Endometrial microvascular endothelial cells (primary cell): ENCODE data around the gene TRIL. TPM values are rescaled to one million over a fixed set of nuclear protein-coding genes. Genes with fewer than 3 reads are reported as not detected.

Experiments used
- in situ Hi-C: cut with HindIII; loops from 2 replicates; pipeline ENCODE4 v1.10.0; 2017; ENCODE audit warnings: low sequenced_read_pairs, low pct_unique_long_range_greater_than_20kb; ENCODE audit errors: inconsistent ontology term
- total RNA-seq: library from RNA; depleted of rRNA; stranded (reverse); fragments of >200 nt; gene quantifications from one replicate; pipeline ENCODE4 v1.2.3, GENCODE V29; 2015; ENCODE audit errors: inconsistent ontology term

Gene TRIL
- total RNA-seq, 1 donor from 2014 or later = not detected

DNA sequence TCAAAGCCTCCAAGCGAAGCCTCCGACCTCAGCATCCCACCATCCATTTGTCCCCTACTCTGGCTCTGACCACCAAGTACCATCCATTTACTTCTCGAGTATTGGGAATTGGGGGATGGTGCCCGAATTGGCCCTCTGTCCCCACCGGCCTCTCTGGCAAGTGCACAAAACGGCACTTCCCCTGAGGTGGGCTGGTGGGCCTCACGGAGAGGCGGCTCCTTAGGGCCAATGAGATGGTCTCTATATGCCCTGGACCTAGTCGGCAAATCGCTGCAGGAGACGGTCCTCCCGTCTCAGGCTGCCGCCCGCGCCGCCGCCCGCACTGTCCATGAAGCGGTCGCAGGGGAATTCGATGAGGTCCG is 2.8 kb downstream of the TRIL start:
- in situ Hi-C loops = no loop called here

DNA sequence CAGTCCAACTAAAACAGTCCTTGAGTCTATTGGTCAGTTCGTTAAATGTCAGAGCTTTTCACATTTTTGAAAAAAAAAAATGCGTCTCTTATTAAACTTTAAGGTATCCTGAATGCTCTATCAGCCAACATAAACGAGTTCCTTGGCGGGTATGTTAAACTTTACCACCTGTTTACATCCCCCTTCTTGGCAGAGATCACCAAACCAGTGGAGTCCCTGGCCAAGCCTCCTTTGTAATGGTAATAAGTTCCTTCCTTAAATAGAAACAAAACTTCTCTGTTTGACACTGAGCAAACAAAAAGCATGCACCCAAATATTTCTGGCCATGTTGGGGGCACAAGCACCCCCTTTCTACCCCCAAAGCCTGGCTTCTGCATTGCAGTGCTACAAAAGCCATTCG is 3.2 kb downstream of the TRIL start:
- in situ Hi-C loops = no loop called here

DNA sequence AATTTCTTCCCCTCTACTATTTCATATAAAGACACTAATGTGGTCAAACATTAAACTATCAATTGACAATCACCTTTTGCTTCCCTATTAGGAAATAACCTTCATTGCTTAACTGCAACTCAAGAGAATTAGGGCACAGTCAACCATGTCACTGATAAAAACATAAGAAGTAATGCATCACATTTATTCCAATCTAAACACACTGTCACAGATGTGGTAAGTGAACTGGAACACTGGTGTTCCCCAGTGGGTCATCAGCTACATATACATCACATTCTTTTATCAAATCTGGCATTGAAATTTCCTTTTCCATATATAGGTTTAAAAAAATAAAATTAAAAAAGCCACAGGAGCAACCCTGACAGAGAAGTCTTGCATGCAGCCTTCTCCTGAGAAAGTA is 3.7 kb downstream of the TRIL start:
- in situ Hi-C loops = no loop called here

DNA sequence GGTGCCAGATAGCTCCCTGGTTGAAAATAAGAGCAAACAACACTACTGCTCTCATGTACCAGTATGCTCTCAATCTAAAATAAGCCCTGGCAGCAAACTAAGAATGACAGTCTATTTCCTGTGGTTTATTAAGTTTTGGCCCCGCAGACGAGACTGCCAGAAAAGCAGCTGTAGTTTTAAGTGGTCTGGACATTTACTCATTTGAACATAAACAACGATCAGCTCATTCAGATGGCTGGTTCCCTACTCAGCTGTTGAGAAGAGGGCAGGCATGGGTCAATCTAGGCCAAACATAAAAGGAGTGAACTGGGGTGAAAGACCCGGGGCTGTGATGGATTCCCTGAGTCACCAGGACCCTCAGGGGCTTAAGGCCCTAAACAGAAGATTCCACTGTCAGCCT is 4.5 kb downstream of the TRIL start:
- in situ Hi-C loops = no loop called here

DNA sequence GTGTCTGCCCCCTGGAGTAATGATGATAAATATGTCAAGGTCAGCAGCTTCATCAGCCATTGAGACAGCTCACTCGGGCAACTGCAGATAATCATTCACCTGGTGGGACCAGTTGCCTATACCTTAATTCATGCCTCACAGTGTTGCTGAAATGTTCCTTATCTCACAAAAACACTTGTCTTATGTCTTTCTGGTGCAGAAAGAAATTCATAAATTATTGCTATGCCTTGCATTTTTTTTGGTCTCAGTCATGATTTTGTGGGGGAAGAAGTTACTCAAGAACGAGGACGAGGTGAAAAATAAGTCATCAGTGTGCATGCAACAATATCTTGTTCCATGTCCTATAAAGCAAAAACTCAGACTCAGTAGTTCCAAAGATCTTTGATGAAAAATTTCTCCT is 16.0 kb downstream of the TRIL start:
- in situ Hi-C loops = no loop called here

DNA sequence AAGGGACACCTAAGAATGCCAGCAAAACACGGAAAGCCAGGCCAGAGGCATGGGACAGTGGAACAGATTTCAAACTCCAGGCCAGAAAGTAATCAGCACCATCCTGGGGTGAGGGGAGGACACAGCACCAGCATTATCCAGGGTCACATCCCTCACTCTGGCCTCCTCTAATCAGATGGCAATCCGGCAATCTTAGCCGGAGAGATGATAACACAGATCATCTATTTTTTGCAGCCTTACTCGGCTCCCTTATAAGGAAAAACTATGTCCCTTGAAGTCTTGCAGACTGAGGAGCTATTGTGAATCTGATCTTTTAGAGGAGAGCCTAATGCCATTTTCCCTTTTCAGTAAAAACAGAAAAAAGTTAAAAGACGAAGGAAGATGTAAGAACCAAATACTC is 16.5 kb downstream of the TRIL start:
- in situ Hi-C loops = no loop called here

DNA sequence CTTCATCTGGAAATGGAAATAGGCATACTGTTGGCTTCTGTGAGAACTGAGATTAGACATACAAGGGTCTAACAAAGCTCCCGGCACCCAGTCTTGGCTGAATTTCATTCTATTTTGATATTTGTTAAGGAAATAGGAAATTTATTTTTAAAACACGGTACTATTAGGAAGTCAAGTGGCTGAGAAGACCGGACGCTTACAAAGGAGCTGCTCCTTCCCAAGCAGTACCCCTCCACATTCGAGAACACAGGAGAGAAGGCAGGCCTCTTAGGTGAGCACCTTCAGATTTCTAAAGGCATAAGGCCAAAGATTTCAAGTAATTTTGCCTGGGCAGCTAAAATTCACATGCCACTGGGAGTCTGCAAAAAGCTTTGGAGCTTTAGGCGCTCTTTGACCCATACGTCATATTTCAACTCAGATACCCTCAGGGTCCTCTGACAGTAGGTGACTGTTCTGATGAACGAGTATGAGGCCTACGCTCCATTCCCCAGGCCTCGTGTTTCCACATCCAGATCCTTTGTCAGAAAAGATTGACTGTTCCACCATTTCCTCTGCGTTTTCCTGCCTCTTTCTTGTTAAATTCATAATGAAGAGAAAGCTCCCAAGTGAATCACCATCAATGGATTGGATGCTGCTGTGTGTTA is 17.3 kb downstream of the TRIL start:
- in situ Hi-C loops = no loop called here

DNA sequence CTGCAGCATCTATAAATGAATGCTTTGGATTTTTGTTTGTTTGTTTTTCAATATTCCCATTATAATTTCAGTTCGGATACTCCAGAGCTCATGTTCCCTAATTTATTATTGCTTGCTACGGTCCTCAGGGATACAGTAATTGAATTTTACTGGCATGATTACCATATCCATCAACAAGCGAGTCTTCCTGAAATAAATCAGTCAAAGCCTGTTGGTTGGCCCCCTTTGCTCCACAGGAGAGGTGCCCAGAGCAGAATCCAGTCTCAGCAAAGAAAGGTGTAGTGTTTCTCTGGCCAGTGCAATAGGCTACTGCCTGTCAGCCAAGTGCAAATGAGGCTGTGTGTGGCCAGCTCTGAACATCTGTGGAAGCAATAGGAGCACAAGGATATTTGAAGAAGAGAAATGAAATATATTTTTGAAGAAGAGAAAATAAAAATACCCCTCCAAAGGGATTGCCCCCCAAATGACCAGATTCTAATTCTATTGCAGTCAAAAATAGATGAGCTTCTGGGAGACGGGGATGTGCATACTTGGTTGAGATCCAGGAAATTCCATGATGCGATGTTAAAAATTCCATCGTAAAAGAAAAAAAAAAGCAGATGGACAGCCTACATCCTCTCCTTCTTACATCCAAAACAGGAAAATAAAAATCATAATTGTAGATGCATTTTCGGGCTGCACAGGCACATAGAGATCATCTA is 18.1 kb downstream of the TRIL start:
- in situ Hi-C loops = no loop called here

DNA sequence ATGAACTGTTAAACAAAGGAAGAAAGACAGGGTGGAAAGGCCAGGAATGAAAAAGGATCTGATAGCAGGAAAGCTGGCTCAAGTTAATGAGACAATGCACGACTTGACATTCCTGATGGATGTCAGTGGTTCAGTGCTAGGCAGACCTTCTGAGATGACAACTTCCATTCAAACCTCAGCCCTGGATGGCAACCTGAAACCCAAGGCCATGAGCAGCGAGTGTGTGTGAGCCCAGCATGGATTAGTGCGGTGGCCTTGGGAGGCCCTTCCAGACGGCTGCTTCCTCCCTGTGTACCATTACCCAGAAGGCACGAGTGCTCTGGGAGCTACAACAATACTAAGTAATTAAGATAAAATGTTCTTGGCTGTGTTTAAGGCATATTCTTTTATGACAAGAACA is 18.8 kb downstream of the TRIL start:
- in situ Hi-C loops = no loop called here

DNA sequence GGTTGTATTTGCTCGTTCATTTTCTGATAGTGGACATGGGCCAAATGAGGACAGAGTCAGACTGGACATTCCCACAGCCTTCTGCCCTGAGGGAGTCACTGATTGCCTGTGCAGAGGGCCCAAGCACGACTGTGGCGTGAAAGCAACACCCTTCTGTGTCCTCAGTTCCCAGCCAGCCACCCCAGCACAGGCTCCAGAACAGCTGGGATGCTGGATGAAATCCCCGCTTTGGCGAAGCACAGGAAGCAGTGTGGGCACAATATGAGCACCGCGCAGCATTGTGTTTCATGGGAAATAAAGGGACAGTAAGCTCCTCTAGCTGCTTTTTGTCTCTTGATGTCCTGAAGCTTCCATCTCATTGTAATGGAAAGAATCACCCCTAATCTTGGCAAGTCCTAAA is 20.5 kb downstream of the TRIL start:
- in situ Hi-C loops = no loop called here

DNA sequence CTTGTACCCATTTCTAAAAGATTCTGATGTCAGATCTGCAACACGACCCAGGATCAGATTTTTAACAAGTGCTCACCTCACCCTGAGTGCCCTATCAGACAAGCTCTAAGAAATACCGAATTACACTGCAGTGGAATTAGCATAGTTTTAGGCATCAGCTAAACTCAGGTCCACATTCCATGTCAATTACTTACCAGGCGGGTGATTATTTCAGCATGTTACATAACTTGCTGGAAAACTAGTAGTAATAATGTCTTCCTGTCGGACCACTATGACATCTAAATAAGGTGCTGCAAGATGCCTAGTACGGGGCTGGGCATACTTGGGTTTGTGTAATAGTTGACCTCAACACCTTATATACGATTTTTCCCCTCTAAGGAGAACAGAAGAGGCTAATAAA is 21.0 kb downstream of the TRIL start:
- in situ Hi-C loops = no loop called here

DNA sequence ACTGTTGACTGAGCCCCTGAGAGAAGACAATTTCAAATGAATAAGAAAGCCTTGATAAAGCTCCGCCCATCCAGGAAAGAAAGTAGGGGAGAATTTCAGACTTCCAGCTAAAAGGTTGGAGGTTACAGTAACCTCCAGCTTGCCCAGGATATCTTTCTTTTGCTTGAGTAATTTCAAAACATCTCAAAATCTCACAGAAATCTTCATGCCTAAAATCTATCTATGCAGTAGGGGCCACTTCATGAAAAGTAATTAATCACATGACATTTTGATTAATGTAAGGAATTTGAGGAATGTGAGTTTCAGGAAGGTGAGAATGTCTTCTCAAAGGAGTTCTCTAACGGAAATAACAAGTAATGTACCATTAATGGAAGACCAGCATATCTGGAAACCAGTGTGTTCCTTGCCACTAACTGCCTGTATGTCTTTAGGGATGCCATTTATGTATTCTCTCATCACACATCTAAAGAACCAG is 24.2 kb downstream of the TRIL start:
- in situ Hi-C loops = no loop called here

DNA sequence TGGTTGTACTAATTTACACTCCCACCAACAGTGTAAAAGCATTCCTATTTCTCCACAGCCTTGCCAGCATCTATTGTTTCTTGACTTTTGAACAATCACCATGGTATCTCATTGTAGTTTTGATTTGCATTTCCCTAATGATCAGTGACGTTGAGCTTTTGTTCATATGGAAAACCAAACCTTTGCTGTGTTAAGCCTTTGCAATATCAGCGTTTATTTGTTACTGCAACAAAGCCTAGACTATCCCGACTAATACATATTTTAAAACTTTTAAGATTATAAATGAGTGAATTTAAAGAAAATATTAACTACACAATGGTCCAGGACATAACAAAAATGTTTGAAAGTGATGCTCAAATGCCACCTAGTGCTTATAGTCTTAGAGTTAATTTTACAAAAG is 26.6 kb downstream of the TRIL start:
- in situ Hi-C loops = no loop called here

DNA sequence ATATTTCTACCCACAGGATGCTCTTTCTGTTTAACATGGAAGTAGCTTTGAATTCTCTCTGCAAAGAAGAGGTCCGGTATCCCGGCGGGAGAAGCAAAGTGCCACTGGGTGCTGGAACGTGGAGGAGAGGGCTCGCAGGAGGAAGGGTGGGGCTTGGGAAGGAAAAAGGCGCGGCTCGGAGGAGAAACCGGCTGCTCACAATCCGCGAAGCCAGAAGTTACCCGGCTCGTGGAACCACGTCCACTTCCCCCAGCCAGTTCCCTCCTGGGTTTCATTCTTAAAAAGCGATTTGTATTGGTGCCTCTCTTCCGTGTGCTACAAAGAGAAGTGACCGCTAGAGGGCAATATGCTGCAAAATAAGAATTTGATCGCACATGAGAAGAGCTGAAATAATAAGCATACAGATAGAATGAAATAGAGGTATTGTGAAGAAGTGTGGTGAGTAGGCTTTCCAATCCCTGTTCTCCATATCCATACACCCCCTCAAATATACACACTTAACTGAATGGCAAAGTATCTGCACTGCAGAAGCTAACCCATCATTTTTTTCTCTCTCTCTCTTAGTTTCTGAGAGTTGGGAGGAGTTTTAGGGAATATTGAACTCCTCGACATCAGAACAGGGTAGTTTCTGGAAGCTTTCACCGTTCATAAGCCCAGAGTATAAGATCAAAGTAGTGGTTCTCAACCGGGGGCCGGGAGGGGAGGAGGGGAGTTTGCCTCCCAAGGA is 31.1 kb downstream of the TRIL start:
- in situ Hi-C loops = no loop called here

DNA sequence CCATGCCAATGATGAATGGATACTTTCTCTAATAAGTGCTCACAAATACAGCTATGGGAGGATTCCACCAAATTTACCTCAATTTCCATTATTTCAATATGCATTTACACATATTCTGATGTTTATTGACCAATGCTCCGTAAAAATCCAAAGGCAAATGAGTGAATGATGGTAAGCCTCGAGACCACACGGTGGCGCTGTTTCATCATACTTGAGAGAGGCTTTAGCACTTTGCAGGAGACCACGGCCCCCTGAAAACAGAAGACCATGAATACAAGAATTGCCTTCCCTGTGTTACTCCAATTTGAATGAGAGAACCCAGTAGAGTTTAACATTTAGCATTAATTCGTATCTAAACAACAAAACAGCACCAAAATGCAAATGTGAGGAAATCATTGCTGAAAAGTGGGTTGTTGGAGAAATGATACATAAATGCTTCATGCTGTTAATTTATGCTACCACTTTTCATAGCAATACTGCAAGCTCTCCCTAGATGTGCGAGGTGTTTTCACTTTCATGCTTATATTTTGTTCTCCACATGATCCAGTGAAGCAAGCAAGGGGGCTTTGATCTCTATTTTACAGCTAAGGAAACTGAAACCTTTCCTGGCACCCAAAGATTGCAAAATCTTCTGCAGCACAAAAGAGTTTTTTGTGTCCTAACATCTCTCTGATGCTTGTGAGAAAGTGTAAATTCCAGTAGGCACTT is 35.4 kb downstream of the TRIL start:
- in situ Hi-C loops = no loop called here

DNA sequence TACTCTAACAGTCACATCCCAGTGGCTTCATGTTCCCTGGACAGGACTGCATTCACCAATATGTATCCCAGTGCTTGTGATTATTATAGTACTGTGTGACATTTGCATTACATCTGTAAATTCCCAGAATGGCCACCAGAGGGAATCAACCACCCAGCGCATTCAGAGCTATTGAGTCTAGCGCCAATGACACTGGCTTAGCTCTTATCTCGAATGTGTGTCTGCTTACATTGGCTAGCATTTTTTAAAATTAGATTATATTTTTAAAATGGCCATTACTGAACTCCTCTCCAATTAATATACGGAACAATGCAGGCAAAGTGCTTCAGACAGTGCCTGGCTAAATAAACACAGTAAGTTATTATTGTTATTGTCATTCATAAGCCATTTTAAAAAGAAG is 36.3 kb downstream of the TRIL start:
- in situ Hi-C loops = no loop called here

DNA sequence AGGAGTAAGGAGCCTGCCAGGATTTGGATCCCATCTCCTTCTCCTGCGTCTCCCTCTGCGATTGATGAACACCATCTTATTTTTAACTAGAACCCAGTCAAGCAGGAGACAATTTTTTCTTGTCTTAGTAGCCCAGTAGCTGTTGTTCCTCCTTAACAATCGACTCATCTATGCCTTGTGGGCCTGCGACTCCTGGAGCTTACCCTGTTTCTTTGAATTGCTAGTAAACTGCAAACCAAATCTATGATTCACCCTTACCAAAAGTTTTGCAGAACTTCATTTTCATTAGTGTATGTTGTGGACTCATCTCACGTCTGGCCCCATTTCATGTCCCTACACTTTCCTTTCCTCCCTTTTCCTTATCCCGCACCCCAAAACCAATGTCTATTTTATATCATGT is 37.7 kb downstream of the TRIL start:
- in situ Hi-C loops = no loop called here

DNA sequence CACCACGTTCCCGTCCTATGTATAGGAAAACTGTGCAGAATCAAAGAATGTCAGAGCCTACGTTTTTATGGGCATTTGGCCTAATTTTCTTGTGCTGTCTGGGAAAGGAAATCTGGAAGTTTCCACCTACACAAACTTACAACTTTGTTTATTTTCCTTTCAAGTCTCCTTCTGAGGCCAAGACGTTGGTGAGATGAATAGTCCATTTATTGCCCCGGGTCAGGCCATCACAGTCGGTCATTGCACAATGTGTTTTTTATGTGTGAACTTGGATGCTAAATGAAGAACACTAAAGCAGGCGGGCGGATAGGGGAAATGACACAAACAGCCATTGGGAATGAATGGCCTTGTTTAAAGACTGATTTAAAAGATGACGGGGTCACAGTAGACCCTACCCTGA is 38.6 kb downstream of the TRIL start:
- in situ Hi-C loops = no loop called here

DNA sequence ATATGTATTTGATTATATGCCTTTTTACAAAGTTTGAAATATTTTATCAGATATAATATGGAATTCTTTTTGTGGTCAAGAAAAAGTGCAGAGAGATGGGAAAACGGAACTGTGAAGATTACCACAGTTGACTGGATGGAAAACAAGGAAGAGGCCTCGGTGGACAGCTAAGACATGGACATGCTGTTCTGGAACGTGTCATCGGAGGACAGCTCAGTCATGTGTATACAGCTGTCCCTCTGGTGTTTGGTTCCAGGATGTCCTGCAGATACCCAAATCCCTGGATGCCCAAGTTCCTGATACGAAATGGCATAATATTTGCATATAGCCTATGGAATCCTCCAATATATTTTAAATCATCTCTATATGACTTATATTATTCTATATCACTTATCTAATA is 49.4 kb downstream of the TRIL start:
- in situ Hi-C loops = no loop called here

DNA sequence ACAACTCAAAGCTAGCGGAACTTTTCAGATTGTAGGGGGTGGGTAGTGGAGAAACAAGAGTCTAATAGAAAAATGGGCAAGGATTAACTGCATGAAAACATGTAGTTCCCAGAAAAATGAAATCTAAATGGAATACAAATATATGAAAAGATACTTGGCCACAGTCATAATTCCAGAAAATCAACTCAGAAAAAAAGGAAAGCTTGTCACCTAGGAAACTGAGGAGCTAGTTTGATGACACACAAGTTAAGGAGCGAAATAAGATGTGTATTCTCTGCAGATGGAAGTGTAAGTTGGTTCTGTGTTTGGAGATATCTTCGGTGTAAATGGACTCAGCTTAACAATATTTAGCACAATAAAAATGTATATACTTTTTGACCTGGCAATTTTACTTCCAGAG is 52.7 kb downstream of the TRIL start:
- in situ Hi-C loops = no loop called here
